ENCODE data around the gene ZBTB7C. TPM values are rescaled to one million over a fixed set of nuclear protein-coding genes. Genes with fewer than 3 reads are reported as not detected.

ZBTB7C gene
- total RNA-seq, 4 donors from 2014 or later = 26.0 to 50.6 (median 46.2) TPM

GRCh38 chr18:48080546-48080945 is 328.6 kb downstream of the ZBTB7C start:
- DNase-seq (ENCODE audit: low spot score in 2 of 2) = no peak

DNA sequence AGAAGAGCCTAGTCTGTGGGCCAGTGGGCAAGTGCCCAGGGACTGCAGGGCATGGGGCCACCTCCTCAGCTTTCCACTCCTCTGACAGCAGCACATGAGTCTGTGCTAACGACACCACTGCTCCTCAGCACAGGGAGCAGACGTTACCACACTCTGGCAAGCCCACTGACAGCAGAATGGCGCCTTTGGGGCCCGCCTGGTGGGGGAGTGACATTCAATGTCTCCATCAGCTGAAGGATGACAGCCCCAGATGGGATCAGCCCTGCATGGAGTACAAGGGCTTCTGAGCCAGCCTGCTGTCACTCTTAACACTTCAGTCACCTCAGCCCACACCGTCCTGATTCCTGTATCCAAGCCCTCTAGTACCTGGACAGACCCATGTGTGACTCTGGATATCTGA is 329.3 kb downstream of the ZBTB7C start:
- no peak for TF ChIP-seq POLR2AphosphoS5 (IDR thresholded peaks at IDR 0.05)
- no peak for TF ChIP-seq POLR2A (IDR thresholded peaks at IDR 0.05)
- no peak for TF ChIP-seq EP300 (IDR thresholded peaks at IDR 0.05)
- TF ChIP-seq, protein P1, sequence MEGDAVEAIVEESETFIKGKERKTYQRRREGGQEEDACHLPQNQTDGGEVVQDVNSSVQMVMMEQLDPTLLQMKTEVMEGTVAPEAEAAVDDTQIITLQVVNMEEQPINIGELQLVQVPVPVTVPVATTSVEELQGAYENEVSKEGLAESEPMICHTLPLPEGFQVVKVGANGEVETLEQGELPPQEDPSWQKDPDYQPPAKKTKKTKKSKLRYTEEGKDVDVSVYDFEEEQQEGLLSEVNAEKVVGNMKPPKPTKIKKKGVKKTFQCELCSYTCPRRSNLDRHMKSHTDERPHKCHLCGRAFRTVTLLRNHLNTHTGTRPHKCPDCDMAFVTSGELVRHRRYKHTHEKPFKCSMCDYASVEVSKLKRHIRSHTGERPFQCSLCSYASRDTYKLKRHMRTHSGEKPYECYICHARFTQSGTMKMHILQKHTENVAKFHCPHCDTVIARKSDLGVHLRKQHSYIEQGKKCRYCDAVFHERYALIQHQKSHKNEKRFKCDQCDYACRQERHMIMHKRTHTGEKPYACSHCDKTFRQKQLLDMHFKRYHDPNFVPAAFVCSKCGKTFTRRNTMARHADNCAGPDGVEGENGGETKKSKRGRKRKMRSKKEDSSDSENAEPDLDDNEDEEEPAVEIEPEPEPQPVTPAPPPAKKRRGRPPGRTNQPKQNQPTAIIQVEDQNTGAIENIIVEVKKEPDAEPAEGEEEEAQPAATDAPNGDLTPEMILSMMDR (IDR thresholded peaks at IDR 0.05) = no peak
- H3K36me3 ChIP-seq = no peaks in the 10 kb centered on the region
- no peak for DNase-seq (ENCODE audit: low spot score in 2 of 2)
- peaks cover 37% of the 10 kb centered on the region for H3K4me1 ChIP-seq
- no peaks in the 10 kb centered on the region for H3K27me3 ChIP-seq
- no peak overlapping the region for H3K27ac ChIP-seq
- no peak overlapping the region for H3K4me3 ChIP-seq
- 100% methylated on average over 1 of the region's 5 CpGs for WGBS
- H3K9me3 ChIP-seq = no peaks in the 10 kb centered on the region

More at GRCh38 chr18:48080546-48080945, 328.6 kb downstream of the ZBTB7C start:
- Histone ChIP-seq H3K27me3 (no peaks in the 10 kb centered on the region), H3K4me3 (no peak overlapping the region), H3K36me3 (no peaks in the 10 kb centered on the region), H3K9me3 (no peaks in the 10 kb centered on the region), H3K4me1 (peaks cover 31% of the 10 kb centered on the region), H3K27ac (no peak overlapping the region)
- TF ChIP-seq, protein P1 (IDR thresholded peaks at IDR 0.05) = no peak
- TF ChIP-seq POLR2AphosphoS5 (IDR thresholded peaks at IDR 0.05) (no peak), POLR2A (IDR thresholded peaks at IDR 0.05) (no peak), EP300 (IDR thresholded peaks at IDR 0.05) (no peak)
- 85% methylated on average over 4 of the region's 4 CpGs for WGBS

GRCh38 chr18:48078448-48078847 is 330.7 kb downstream of the ZBTB7C start:
- peaks cover 52% of the 10 kb centered on the region for H3K4me1 ChIP-seq
- no peaks in the 10 kb centered on the region for H3K27me3 ChIP-seq
- no peak for DNase-seq (ENCODE audit: low spot score in 2 of 2)
- no peaks in the 10 kb centered on the region for H3K9me3 ChIP-seq
- H3K36me3 ChIP-seq = no peaks in the 10 kb centered on the region
- H3K4me3 ChIP-seq = no peak overlapping the region
- no peak for TF ChIP-seq POLR2AphosphoS5 (IDR thresholded peaks at IDR 0.05)
- no peak for TF ChIP-seq EP300 (IDR thresholded peaks at IDR 0.05)
- TF ChIP-seq POLR2A (IDR thresholded peaks at IDR 0.05) = no peak
- TF ChIP-seq, protein P1 (IDR thresholded peaks at IDR 0.05) = no peak
- H3K27ac ChIP-seq = no peak overlapping the region
- 97% methylated on average over 4 of the region's 4 CpGs for WGBS

- Histone ChIP-seq H3K4me1 (peaks cover 63% of the 10 kb centered on the region), H3K27ac (peak overlapping the region; percentile 59), H3K4me3 (no peak overlapping the region), H3K27me3 (no peaks in the 10 kb centered on the region), H3K9me3 (no peaks in the 10 kb centered on the region), H3K36me3 (no peaks in the 10 kb centered on the region)
- no peak for DNase-seq (ENCODE audit: low spot score in 2 of 2)
- WGBS = 67% methylated on average over 8 of the region's 8 CpGs
- no peak for TF ChIP-seq POLR2A (IDR thresholded peaks at IDR 0.05)
- no peak for TF ChIP-seq EP300 (IDR thresholded peaks at IDR 0.05)
- TF ChIP-seq, protein P1 (IDR thresholded peaks at IDR 0.05) = no peak
- no peak for TF ChIP-seq POLR2AphosphoS5 (IDR thresholded peaks at IDR 0.05)
Measured at GRCh38 chr18:48077291-48077690, 331.9 kb downstream of the ZBTB7C start.

- peak overlapping the region; percentile 90 for H3K27ac ChIP-seq
- peaks cover 68% of the 10 kb centered on the region for H3K4me1 ChIP-seq
- no peaks in the 10 kb centered on the region for H3K27me3 ChIP-seq
- DNase-seq (ENCODE audit: low spot score in 2 of 2) = no peak
- WGBS = 56% methylated on average over 2 of the region's 2 CpGs
- no peaks in the 10 kb centered on the region for H3K36me3 ChIP-seq
- no peaks in the 10 kb centered on the region for H3K9me3 ChIP-seq
- H3K4me3 ChIP-seq = no peak overlapping the region
- no peak for TF ChIP-seq EP300 (IDR thresholded peaks at IDR 0.05)
- TF ChIP-seq POLR2AphosphoS5 (IDR thresholded peaks at IDR 0.05) = no peak
- no peak for TF ChIP-seq POLR2A (IDR thresholded peaks at IDR 0.05)
- TF ChIP-seq, protein P1 (IDR thresholded peaks at IDR 0.05) = no peak
Measured at GRCh38 chr18:48076461-48076860, 332.7 kb downstream of the ZBTB7C start.
